ENCODE results near the gene GINS1. TPM values are rescaled to one million over a fixed set of nuclear protein-coding genes. Genes with fewer than 3 reads are reported as not detected.

The GINS1 gene
- total RNA-seq, 1 donor from 2014 or later: 6.2 TPM

DNA sequence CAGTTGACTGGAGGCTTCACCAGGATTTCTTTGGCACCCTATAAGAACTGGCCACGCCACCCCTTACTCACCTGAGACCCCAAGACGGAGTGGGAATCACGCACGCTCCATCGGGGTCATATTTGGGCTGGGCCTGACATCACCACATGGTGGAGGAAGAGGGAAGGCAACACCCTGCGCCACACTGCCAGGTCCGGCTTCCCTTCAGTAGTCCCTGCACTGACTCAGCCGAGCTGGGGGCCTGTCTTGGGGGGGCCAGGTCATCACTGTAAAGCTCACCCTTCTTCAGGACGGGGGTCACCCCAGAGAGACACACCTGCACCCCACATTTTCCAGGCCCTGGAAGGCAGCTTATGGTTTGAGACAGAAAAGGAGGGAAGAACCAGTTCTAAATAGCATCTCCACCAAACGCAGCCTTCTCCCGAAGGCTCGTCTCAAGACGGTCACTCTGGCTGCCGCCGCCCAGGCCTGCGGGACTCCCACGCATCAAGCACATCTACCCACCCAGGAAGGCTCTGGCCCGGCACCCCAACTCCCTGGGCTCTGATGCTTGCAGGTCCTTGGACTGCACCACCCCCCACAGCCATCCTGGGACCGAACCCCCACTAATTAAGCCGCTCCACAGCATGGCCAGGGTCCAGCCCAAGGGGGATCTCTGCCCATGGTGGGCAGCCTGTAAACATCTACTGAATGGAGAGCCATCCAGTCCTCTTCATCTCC lies 51.8 kb downstream of the GINS1 start:
- no peak for DNase-seq (ENCODE audit: extremely low spot score, unreplicated experiment)
- TF ChIP-seq, protein P1, sequence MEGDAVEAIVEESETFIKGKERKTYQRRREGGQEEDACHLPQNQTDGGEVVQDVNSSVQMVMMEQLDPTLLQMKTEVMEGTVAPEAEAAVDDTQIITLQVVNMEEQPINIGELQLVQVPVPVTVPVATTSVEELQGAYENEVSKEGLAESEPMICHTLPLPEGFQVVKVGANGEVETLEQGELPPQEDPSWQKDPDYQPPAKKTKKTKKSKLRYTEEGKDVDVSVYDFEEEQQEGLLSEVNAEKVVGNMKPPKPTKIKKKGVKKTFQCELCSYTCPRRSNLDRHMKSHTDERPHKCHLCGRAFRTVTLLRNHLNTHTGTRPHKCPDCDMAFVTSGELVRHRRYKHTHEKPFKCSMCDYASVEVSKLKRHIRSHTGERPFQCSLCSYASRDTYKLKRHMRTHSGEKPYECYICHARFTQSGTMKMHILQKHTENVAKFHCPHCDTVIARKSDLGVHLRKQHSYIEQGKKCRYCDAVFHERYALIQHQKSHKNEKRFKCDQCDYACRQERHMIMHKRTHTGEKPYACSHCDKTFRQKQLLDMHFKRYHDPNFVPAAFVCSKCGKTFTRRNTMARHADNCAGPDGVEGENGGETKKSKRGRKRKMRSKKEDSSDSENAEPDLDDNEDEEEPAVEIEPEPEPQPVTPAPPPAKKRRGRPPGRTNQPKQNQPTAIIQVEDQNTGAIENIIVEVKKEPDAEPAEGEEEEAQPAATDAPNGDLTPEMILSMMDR (IDR thresholded peaks at IDR 0.05): no peak
- Mint-ChIP-seq H3K9me3 (ENCODE audit: unreplicated experiment) (no peaks in the 10 kb centered on the region), H3K36me3 (ENCODE audit: unreplicated experiment) (peaks cover 40% of the 10 kb centered on the region), H3K27me3 (ENCODE audit: unreplicated experiment) (no peaks in the 10 kb centered on the region), H3K4me1 (ENCODE audit: unreplicated experiment) (no peaks in the 10 kb centered on the region), H3K4me3 (ENCODE audit: unreplicated experiment) (no peak overlapping the region), H3K27ac (ENCODE audit: unreplicated experiment) (no peak overlapping the region)

DNA sequence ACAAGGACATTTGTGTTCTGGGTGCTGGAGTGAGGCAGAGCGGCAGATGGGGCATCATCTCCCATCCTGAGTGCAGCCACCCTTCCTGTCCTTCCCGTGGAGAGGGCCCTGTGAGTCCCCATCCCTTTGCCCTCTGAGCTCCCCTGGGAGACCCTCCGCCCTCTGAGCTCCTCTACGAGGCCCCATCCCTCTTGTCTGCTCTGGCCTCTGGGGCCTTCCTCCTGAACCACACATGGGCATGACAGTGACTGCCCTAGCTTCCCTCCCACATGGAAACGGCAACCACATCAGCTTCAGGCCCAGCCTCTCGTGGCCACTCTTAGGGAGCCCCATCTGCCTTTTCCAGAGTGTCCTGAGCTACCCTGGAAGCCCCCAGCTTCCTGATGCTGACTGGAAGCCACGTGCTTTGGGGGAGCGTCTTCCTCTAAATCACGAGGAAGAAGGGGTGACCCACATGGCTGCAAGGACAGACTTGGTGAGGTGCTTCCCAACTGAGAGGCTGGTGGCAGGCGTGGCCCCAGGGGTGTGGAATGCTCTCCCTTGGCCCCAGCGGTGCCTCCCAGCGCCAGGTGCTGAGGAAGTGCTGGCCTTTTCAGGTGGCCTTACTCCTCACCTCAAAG lies 52.6 kb downstream of the GINS1 start:
- Mint-ChIP-seq H3K4me1 (ENCODE audit: unreplicated experiment) (no peaks in the 10 kb centered on the region), H3K4me3 (ENCODE audit: unreplicated experiment) (no peak overlapping the region), H3K27me3 (ENCODE audit: unreplicated experiment) (no peaks in the 10 kb centered on the region), H3K27ac (ENCODE audit: unreplicated experiment) (no peak overlapping the region), H3K36me3 (ENCODE audit: unreplicated experiment) (peaks cover 41% of the 10 kb centered on the region), H3K9me3 (ENCODE audit: unreplicated experiment) (no peaks in the 10 kb centered on the region)
- TF ChIP-seq, protein P1 (IDR thresholded peaks at IDR 0.05): no peak
- no peak for DNase-seq (ENCODE audit: extremely low spot score, unreplicated experiment)

DNA sequence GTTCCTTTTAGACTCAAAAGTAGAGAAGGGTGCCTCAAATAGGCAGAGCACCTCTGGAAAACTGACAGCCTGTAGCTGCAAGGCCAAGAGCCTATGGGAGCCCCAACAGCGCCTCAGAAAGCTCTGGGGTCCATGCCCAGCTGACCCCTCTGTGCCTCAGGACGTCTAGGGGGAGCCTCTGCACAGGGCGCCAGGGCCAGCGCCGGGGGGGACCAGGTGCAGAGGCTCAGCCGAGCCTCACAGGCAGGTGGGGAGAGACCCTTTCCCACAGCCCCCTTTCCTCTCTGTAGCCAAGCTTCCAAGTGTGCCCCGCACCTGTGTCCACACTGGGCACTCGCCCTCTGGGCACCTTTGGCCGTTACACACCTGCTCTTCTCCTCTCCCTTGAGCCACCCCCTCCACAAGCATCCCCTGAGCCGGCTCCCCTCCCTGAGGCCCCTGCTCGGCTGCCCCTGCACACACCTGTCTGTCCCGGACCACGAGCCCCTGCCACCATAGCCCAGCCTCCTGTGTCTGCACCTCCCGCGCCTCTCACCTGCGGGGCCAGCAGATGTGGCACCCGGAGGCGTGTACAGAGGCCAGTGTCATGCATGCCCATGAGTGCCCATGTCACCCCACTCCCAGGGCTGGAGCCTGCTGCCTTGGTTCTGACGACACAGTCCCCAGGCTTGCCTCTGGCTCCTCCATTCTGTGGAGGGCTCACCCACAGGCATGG lies 53.2 kb downstream of the GINS1 start:
- Mint-ChIP-seq H3K27ac (ENCODE audit: unreplicated experiment) (no peak overlapping the region), H3K4me1 (ENCODE audit: unreplicated experiment) (no peaks in the 10 kb centered on the region), H3K27me3 (ENCODE audit: unreplicated experiment) (no peaks in the 10 kb centered on the region), H3K4me3 (ENCODE audit: unreplicated experiment) (no peak overlapping the region), H3K36me3 (ENCODE audit: unreplicated experiment) (peaks cover 36% of the 10 kb centered on the region), H3K9me3 (ENCODE audit: unreplicated experiment) (no peaks in the 10 kb centered on the region)
- TF ChIP-seq, protein P1 (IDR thresholded peaks at IDR 0.05): no peak
- no peak for DNase-seq (ENCODE audit: extremely low spot score, unreplicated experiment)

DNA sequence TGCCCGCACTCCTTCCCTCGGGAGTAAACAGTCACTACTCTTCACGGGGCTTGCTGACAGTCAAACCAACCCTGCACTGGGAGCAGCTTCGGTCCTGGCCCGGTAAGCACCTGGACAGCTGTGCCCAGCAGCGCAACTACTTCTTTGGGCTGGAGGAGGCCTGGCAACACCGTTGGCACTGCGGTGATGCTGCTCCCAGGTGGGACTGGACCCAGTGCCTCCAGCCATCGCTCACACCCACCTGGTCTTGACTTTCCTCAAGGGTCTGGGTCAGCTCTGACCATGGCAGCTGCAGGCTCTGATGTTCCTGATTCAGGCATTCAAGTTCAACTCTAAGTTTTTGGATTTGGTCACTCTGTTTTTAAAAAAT lies 53.8 kb downstream of the GINS1 start:
- Mint-ChIP-seq H3K27me3 (ENCODE audit: unreplicated experiment) (no peaks in the 10 kb centered on the region), H3K4me1 (ENCODE audit: unreplicated experiment) (no peaks in the 10 kb centered on the region), H3K36me3 (ENCODE audit: unreplicated experiment) (peaks cover 36% of the 10 kb centered on the region), H3K4me3 (ENCODE audit: unreplicated experiment) (no peak overlapping the region), H3K9me3 (ENCODE audit: unreplicated experiment) (no peaks in the 10 kb centered on the region), H3K27ac (ENCODE audit: unreplicated experiment) (no peak overlapping the region)
- TF ChIP-seq, protein P1 (IDR thresholded peaks at IDR 0.05): no peak
- no peak for DNase-seq (ENCODE audit: extremely low spot score, unreplicated experiment)

Measured in osteocyte (in vitro differentiated cells).